ENCODE data around the gene CADM1. TPM values are rescaled to one million over a fixed set of nuclear protein-coding genes. Genes with fewer than 3 reads are reported as not detected.

The CADM1 gene
- total RNA-seq, 1 donor from 2014 or later, result 51.1 TPM

GRCh38 chr11:115298300-115299012 lies 205.8 kb downstream of the CADM1 start:
- intact Hi-C loops (cut with micrococcal nuclease), result no loop called here
- Histone ChIP-seq H3K27ac (replicated peaks) (peak overlapping the region; percentile 34), H3K4me3 (peak overlapping the region; percentile 45), H3K27me3 (ENCODE audit: low read depth) (no peaks in the 10 kb centered on the region), H3K4me1 (peaks cover 10% of the 10 kb centered on the region), H3K36me3 (no peaks in the 10 kb centered on the region), H3K9me3 (replicated peaks) (no peaks in the 10 kb centered on the region)
- TF ChIP-seq, protein P1, sequence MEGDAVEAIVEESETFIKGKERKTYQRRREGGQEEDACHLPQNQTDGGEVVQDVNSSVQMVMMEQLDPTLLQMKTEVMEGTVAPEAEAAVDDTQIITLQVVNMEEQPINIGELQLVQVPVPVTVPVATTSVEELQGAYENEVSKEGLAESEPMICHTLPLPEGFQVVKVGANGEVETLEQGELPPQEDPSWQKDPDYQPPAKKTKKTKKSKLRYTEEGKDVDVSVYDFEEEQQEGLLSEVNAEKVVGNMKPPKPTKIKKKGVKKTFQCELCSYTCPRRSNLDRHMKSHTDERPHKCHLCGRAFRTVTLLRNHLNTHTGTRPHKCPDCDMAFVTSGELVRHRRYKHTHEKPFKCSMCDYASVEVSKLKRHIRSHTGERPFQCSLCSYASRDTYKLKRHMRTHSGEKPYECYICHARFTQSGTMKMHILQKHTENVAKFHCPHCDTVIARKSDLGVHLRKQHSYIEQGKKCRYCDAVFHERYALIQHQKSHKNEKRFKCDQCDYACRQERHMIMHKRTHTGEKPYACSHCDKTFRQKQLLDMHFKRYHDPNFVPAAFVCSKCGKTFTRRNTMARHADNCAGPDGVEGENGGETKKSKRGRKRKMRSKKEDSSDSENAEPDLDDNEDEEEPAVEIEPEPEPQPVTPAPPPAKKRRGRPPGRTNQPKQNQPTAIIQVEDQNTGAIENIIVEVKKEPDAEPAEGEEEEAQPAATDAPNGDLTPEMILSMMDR (IDR thresholded peaks at IDR 0.05; ENCODE audit: borderline replicate concordance), result no peak
- DNase-seq, result no peak

GRCh38 chr11:115297330-115297729 lies 206.9 kb downstream of the CADM1 start:
- no peaks in the 10 kb centered on the region for H3K27me3 ChIP-seq (ENCODE audit: low read depth)
- DNase-seq, result no peak
- H3K36me3 ChIP-seq, result no peaks in the 10 kb centered on the region
- H3K4me1 ChIP-seq, result peaks cover 10% of the 10 kb centered on the region
- H3K27ac ChIP-seq (replicated peaks), result no peak overlapping the region
- no peak overlapping the region for H3K4me3 ChIP-seq
- no peaks in the 10 kb centered on the region for H3K9me3 ChIP-seq (replicated peaks)
- intact Hi-C loops (cut with micrococcal nuclease), result no loop called here
- TF ChIP-seq, protein P1 (IDR thresholded peaks at IDR 0.05; ENCODE audit: borderline replicate concordance), result no peak

- intact Hi-C loops (cut with micrococcal nuclease), result no loop called here
- no peaks in the 10 kb centered on the region for H3K27me3 ChIP-seq (ENCODE audit: low read depth)
- H3K4me3 ChIP-seq, result no peak overlapping the region
- H3K4me1 ChIP-seq, result peaks cover 24% of the 10 kb centered on the region
- H3K9me3 ChIP-seq (replicated peaks), result no peaks in the 10 kb centered on the region
- no peak overlapping the region for H3K27ac ChIP-seq (replicated peaks)
- no peaks in the 10 kb centered on the region for H3K36me3 ChIP-seq
- no peak for DNase-seq
- TF ChIP-seq, protein P1 (IDR thresholded peaks at IDR 0.05; ENCODE audit: borderline replicate concordance), result no peak
Measured at GRCh38 chr11:115291325-115291724, 212.9 kb downstream of the CADM1 start.

DNA sequence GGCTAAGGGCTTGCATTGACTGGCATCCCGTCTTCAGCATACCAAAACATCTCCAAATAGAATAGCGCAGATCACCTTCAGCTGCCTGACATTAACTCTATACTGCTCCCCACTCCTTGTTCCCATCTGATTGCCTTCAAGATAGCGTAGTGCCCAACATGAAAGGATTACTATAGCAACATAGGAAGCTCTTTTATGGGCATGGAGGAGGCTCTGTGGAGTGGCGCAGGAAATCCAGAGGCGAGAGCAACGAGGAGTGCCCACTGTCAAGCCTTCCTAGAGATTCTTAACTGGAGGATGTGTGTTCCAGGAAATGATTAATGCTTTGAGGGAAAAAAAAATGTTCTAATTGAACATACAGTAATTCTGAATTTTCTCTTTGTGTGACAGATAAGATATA lies 213.3 kb downstream of the CADM1 start:
- Histone ChIP-seq H3K9me3 (replicated peaks) (no peaks in the 10 kb centered on the region), H3K4me1 (peaks cover 24% of the 10 kb centered on the region), H3K36me3 (no peaks in the 10 kb centered on the region), H3K4me3 (no peak overlapping the region), H3K27ac (replicated peaks) (no peak overlapping the region), H3K27me3 (ENCODE audit: low read depth) (no peaks in the 10 kb centered on the region)
- TF ChIP-seq, protein P1 (IDR thresholded peaks at IDR 0.05; ENCODE audit: borderline replicate concordance), result no peak
- intact Hi-C loops (cut with micrococcal nuclease), result no loop called here
- DNase-seq, result no peak

DNA sequence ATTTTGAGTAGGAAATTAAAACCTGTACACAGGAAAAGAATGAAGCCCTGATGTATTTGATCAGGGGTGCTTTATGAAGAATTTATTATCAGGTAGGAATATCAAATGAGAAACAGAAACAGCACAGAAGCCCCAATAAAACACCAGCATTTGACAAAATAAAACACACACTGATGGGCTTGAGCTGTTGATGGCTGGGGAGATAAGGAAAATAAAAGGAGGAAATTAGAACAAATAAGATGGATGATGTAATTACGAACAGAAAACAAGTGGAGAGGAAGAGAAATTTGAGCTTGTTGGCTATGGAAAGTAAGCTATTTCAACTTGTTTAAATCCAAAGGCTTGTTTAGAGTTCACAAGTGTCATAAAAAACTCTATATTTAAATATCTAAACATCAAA lies 213.7 kb downstream of the CADM1 start:
- intact Hi-C loops (cut with micrococcal nuclease), result no loop called here
- no peak for DNase-seq
- TF ChIP-seq, protein P1 (IDR thresholded peaks at IDR 0.05; ENCODE audit: borderline replicate concordance), result no peak
- H3K36me3 ChIP-seq, result no peaks in the 10 kb centered on the region
- no peak overlapping the region for H3K4me3 ChIP-seq
- H3K27ac ChIP-seq (replicated peaks), result no peak overlapping the region
- H3K4me1 ChIP-seq, result peaks cover 24% of the 10 kb centered on the region
- no peaks in the 10 kb centered on the region for H3K9me3 ChIP-seq (replicated peaks)
- no peaks in the 10 kb centered on the region for H3K27me3 ChIP-seq (ENCODE audit: low read depth)
